H1 (cell line): ENCODE measurements around the gene DISC1. TPM values are rescaled to one million over a fixed set of nuclear protein-coding genes. Genes with fewer than 3 reads are reported as not detected.

Source experiments
- RAD21 ChIP-seq, 2 experiments: IDR thresholded peaks in 1 of 2; conservative IDR thresholded peaks in 1 of 2; 2 replicates each; pipeline ENCODE4 v1.6.1; 2011; ENCODE audit warnings: low read depth in 2 of 2, low read length in 2 of 2, improper control_type of control experiment in 1 of 2, inconsistent platforms in 1 of 2, mild to moderate bottlenecking in 1 of 2, moderate library complexity in 1 of 2
- SP1 ChIP-seq: IDR thresholded peaks from 2 replicates; pipeline ENCODE4 v1.6.1; 2011; ENCODE audit warnings: low read depth, low read length
- SP2 ChIP-seq: IDR thresholded peaks from 2 replicates; pipeline ENCODE4 v1.6.1; 2012; ENCODE audit warnings: mild to moderate bottlenecking, low read length, inconsistent platforms
- polyA plus RNA-seq, 7 experiments: library from polyadenylated mRNA; depleted of rRNA in 3 of 7; stranded (reverse) in 5 of 7; unstranded in 2 of 7; fragments of >200 nt in 5 of 7; fragments of 200-250 nt in 2 of 7; gene quantifications; 1 replicate in 5 of 7; 2 replicates in 1 of 7; 4 replicates in 1 of 7; pipeline versions ENCODE4 v1.2.1 to v1.2.3, GENCODE V29; 2011 to 2013; ENCODE audit warnings: missing spikeins in 2 of 7, mixed read lengths in 2 of 7
- total RNA-seq: library from RNA; stranded (reverse); fragmentation: NEBNext Ultra II Directional; extraction: Animal tissue kit (Norgen Biotek cat#: 25700); gene quantifications from 2 replicates; pipeline ENCODE4 v1.2.1, GENCODE V29; 2021
- TF ChIP-seq, protein P1 (sequence below): fragments of 300-600 bp; sonication (generic); IDR thresholded peaks from 2 replicates; pipeline ENCODE4 v1.7.1; 2012; ENCODE audit warnings: low read length, moderate library complexity, mild to moderate bottlenecking, inconsistent platforms; ENCODE audit not compliant: insufficient replicate concordance

The DISC1 gene
- total and polyA plus RNA-seq, 2 of the 8 experiments (the other 6 are each of a cell fraction or from before 2014, with no cell fraction given), result 1.1 to 3.5 TPM

DNA sequence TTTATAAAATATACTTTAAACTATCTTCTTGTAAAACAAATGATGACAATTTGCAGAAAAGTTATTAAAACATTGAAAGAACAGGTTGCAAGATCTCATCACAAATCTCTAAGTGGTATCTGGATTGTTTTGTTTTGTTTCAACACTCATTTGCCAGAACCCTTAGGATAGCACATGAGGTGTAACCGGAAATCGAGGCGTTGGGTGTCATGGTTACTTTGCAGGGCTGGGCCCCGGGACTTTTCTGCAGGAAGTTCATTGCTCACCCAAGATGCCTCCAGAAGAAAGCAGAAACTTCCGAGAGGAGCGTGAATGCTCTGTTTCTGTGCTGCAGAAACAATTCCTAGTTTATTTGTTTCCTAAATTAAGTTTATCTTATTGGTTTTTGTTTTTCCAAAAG is 2.5 kb downstream of the DISC1 start (continued):
- TF ChIP-seq, protein P1, sequence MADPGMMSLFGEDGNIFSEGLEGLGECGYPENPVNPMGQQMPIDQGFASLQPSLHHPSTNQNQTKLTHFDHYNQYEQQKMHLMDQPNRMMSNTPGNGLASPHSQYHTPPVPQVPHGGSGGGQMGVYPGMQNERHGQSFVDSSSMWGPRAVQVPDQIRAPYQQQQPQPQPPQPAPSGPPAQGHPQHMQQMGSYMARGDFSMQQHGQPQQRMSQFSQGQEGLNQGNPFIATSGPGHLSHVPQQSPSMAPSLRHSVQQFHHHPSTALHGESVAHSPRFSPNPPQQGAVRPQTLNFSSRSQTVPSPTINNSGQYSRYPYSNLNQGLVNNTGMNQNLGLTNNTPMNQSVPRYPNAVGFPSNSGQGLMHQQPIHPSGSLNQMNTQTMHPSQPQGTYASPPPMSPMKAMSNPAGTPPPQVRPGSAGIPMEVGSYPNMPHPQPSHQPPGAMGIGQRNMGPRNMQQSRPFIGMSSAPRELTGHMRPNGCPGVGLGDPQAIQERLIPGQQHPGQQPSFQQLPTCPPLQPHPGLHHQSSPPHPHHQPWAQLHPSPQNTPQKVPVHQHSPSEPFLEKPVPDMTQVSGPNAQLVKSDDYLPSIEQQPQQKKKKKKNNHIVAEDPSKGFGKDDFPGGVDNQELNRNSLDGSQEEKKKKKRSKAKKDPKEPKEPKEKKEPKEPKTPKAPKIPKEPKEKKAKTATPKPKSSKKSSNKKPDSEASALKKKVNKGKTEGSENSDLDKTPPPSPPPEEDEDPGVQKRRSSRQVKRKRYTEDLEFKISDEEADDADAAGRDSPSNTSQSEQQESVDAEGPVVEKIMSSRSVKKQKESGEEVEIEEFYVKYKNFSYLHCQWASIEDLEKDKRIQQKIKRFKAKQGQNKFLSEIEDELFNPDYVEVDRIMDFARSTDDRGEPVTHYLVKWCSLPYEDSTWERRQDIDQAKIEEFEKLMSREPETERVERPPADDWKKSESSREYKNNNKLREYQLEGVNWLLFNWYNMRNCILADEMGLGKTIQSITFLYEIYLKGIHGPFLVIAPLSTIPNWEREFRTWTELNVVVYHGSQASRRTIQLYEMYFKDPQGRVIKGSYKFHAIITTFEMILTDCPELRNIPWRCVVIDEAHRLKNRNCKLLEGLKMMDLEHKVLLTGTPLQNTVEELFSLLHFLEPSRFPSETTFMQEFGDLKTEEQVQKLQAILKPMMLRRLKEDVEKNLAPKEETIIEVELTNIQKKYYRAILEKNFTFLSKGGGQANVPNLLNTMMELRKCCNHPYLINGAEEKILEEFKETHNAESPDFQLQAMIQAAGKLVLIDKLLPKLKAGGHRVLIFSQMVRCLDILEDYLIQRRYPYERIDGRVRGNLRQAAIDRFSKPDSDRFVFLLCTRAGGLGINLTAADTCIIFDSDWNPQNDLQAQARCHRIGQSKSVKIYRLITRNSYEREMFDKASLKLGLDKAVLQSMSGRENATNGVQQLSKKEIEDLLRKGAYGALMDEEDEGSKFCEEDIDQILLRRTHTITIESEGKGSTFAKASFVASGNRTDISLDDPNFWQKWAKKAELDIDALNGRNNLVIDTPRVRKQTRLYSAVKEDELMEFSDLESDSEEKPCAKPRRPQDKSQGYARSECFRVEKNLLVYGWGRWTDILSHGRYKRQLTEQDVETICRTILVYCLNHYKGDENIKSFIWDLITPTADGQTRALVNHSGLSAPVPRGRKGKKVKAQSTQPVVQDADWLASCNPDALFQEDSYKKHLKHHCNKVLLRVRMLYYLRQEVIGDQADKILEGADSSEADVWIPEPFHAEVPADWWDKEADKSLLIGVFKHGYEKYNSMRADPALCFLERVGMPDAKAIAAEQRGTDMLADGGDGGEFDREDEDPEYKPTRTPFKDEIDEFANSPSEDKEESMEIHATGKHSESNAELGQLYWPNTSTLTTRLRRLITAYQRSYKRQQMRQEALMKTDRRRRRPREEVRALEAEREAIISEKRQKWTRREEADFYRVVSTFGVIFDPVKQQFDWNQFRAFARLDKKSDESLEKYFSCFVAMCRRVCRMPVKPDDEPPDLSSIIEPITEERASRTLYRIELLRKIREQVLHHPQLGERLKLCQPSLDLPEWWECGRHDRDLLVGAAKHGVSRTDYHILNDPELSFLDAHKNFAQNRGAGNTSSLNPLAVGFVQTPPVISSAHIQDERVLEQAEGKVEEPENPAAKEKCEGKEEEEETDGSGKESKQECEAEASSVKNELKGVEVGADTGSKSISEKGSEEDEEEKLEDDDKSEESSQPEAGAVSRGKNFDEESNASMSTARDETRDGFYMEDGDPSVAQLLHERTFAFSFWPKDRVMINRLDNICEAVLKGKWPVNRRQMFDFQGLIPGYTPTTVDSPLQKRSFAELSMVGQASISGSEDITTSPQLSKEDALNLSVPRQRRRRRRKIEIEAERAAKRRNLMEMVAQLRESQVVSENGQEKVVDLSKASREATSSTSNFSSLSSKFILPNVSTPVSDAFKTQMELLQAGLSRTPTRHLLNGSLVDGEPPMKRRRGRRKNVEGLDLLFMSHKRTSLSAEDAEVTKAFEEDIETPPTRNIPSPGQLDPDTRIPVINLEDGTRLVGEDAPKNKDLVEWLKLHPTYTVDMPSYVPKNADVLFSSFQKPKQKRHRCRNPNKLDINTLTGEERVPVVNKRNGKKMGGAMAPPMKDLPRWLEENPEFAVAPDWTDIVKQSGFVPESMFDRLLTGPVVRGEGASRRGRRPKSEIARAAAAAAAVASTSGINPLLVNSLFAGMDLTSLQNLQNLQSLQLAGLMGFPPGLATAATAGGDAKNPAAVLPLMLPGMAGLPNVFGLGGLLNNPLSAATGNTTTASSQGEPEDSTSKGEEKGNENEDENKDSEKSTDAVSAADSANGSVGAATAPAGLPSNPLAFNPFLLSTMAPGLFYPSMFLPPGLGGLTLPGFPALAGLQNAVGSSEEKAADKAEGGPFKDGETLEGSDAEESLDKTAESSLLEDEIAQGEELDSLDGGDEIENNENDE, result no peak
- no peak for TF ChIP-seq SP1
- TF ChIP-seq SP2, result no peak
- no peak for TF ChIP-seq RAD21 (IDR thresholded peaks at IDR 0.05 in 1 of 2, conservative IDR thresholded peaks at IDR 0.05 in 1 of 2; ENCODE audit: low read depth in 2 of 2, low read length in 2 of 2)
- TF ChIP-seq, all 59 proteins: peak for 0
